Measurements from ENCODE around the gene NR1I2. TPM values are rescaled to one million over a fixed set of nuclear protein-coding genes. Genes with fewer than 3 reads are reported as not detected.

Gene NR1I2
- total RNA-seq, 1 experiment from 2014 or later, result 0.07 TPM

DNA sequence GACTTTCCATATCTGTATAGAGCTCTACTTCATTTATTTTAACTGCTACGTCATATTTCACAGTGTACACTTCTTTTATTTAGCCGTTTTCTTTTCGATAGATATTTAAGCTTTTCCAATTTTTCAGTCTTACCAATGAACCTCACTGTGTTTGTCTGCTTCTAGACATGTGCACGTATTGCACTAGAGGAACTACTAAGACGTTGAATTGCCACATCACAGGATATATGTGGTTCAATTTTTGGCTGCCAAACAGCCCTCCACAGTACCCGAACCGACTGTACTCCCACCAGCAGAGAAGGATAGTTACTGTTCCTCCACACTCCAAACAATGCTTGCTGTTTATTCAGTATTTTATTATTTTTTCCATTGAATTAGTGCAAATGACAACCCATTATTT, 2.0 kb downstream of the NR1I2 start:
- no TSS peak for BruUV-seq (replicated peaks)
- no peaks in the 10 kb centered on the region for H3K4me1 ChIP-seq (ENCODE audit: control insufficient read depth in 1 of 2, insufficient read depth in 2 of 2, low read length in 2 of 2)
- H3K27ac ChIP-seq (ENCODE audit: low read depth, low read length), result no peak overlapping the region
- TF ChIP-seq, protein P1, sequence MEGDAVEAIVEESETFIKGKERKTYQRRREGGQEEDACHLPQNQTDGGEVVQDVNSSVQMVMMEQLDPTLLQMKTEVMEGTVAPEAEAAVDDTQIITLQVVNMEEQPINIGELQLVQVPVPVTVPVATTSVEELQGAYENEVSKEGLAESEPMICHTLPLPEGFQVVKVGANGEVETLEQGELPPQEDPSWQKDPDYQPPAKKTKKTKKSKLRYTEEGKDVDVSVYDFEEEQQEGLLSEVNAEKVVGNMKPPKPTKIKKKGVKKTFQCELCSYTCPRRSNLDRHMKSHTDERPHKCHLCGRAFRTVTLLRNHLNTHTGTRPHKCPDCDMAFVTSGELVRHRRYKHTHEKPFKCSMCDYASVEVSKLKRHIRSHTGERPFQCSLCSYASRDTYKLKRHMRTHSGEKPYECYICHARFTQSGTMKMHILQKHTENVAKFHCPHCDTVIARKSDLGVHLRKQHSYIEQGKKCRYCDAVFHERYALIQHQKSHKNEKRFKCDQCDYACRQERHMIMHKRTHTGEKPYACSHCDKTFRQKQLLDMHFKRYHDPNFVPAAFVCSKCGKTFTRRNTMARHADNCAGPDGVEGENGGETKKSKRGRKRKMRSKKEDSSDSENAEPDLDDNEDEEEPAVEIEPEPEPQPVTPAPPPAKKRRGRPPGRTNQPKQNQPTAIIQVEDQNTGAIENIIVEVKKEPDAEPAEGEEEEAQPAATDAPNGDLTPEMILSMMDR (IDR thresholded peaks at IDR 0.05 in 2 of 3, conservative IDR thresholded peaks at IDR 0.05 in 1 of 3; ENCODE audit: borderline replicate concordance in 1 of 3, insufficient read depth in 1 of 3, low read depth in 2 of 3, low read length in 2 of 3), result no peak
- TF ChIP-seq CBX3 (IDR thresholded peaks at IDR 0.05; ENCODE audit: low read depth), result no peak
- no peaks in the 10 kb centered on the region for H3K9me3 ChIP-seq (ENCODE audit: control insufficient read depth in 1 of 2, insufficient read depth in 1 of 2, low read depth in 1 of 2, low read length in 2 of 2)
- H3K4me3 ChIP-seq (replicated peaks in 1 of 2; ENCODE audit: low read depth in 1 of 2, low read length in 2 of 2), result no peak overlapping the region
- RAD21 ChIA-PET (ENCODE audit: low non-redundant PET in 1 of 2, low total read pairs in 2 of 2, uncharacterized antibody in 2 of 2, unreplicated experiment in 2 of 2), result no interaction called here
- DNase-seq (ENCODE audit: low read depth, low spot score) (no peak), ATAC-seq (no peak)
- H4K20me1 ChIP-seq (ENCODE audit: insufficient read depth), result no peaks in the 10 kb centered on the region
- no peaks in the 10 kb centered on the region for H3K36me3 ChIP-seq (ENCODE audit: control insufficient read depth in 1 of 2, insufficient read depth in 2 of 2, low read length in 2 of 2)
- H3K4me2 ChIP-seq (ENCODE audit: low read length), result no peak overlapping the region
- H3K9ac ChIP-seq (ENCODE audit: low read length), result no peak overlapping the region
- no peaks in the 10 kb centered on the region for H3K79me2 ChIP-seq (ENCODE audit: insufficient read depth, low read length)
- POLR2A ChIA-PET, result no interaction called here
- intact Hi-C loops (cut with micrococcal nuclease), result no loop called here
- peak overlapping the region; percentile 27 for H2AFZ ChIP-seq (ENCODE audit: low read depth, low read length, poor library complexity, severe bottlenecking)
- CTCF ChIA-PET, result no interaction called here
- no peaks in the 10 kb centered on the region for H3K9me2 ChIP-seq (ENCODE audit: insufficient read depth)
- no peaks in the 10 kb centered on the region for H3K27me3 ChIP-seq (ENCODE audit: insufficient read depth, low read length)

DNA sequence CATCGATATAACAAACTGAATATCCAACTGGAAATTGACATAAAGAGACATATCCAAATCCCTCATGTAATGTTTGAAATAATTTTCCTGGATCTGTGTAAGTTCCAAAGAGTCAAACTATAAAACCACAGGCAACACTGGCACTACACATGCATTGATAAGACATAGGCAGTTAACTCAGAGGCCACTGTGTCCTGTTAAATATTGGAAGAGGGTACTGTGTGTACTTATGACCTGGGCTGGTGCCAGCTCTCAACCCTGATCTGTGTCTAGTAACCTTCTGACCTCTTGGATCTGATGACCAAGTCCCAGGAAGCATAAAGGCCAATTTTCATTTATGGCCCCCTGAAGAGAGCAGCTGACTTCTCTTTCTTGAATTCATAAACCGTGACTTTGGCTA, 4.5 kb downstream of the NR1I2 start:
- H3K79me2 ChIP-seq (ENCODE audit: insufficient read depth, low read length), result no peaks in the 10 kb centered on the region
- no peaks in the 10 kb centered on the region for H3K27me3 ChIP-seq (ENCODE audit: insufficient read depth, low read length)
- ATAC-seq (no peak), DNase-seq (ENCODE audit: low read depth, low spot score) (no peak)
- no peak overlapping the region for H3K9ac ChIP-seq (ENCODE audit: low read length)
- no peak overlapping the region for H3K4me2 ChIP-seq (ENCODE audit: low read length)
- H3K9me2 ChIP-seq (ENCODE audit: insufficient read depth), result no peaks in the 10 kb centered on the region
- H3K36me3 ChIP-seq (ENCODE audit: control insufficient read depth in 1 of 2, insufficient read depth in 2 of 2, low read length in 2 of 2), result no peaks in the 10 kb centered on the region
- ChIA-PET CTCF (no interaction called here), RAD21 (ENCODE audit: low non-redundant PET in 1 of 2, low total read pairs in 2 of 2, uncharacterized antibody in 2 of 2, unreplicated experiment in 2 of 2) (no interaction called here), POLR2A (no interaction called here)
- no peak overlapping the region for H3K27ac ChIP-seq (ENCODE audit: low read depth, low read length)
- intact Hi-C loops (cut with micrococcal nuclease), result no loop called here
- H2AFZ ChIP-seq (ENCODE audit: low read depth, low read length, poor library complexity, severe bottlenecking), result no peak overlapping the region
- no peak for TF ChIP-seq POLR2A (IDR thresholded peaks at IDR 0.05; ENCODE audit: borderline replicate concordance, extremely low read depth, insufficient read depth, insufficient read length)
- TF ChIP-seq, protein P2, sequence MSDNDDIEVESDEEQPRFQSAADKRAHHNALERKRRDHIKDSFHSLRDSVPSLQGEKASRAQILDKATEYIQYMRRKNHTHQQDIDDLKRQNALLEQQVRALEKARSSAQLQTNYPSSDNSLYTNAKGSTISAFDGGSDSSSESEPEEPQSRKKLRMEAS (IDR thresholded peaks at IDR 0.05), result no peak
- H3K9me3 ChIP-seq (ENCODE audit: control insufficient read depth in 1 of 2, insufficient read depth in 1 of 2, low read depth in 1 of 2, low read length in 2 of 2), result no peaks in the 10 kb centered on the region
- H3K4me3 ChIP-seq (replicated peaks in 1 of 2; ENCODE audit: low read depth in 1 of 2, low read length in 2 of 2), result no peak overlapping the region
- no peaks in the 10 kb centered on the region for H4K20me1 ChIP-seq (ENCODE audit: insufficient read depth)
- H3K4me1 ChIP-seq (ENCODE audit: control insufficient read depth in 1 of 2, insufficient read depth in 2 of 2, low read length in 2 of 2), result no peaks in the 10 kb centered on the region
- no TSS peak for BruUV-seq (replicated peaks)

Measured in HCT116 (cell line).